CD14-positive monocyte (primary cell): Measurements from ENCODE around the gene PYDC2. TPM values are rescaled to one million over a fixed set of nuclear protein-coding genes. Genes with fewer than 3 reads are reported as not detected.

Source experiments
- DNase-seq, 3 donors: peaks; one replicate each; pipeline ENCODE4 v3.0.0-alpha.2; 2011 to 2022
- H2AFZ ChIP-seq: 2 replicates; pipeline ENCODE4 v1.6.0; 2012; ENCODE audit warnings: mild to moderate bottlenecking, low read depth, low read length, inconsistent platforms; ENCODE audit not compliant: insufficient read depth, poor library complexity, severe bottlenecking
- H3K27ac ChIP-seq, 2 donors: 1 replicate in 1 of 2; 2 replicates in 1 of 2; pipeline ENCODE4 v1.5.1; 2012 to 2013; ENCODE audit warnings: low read length in 2 of 2, control low read depth in 1 of 2, inconsistent platforms in 1 of 2, low read depth in 1 of 2, mild to moderate bottlenecking in 1 of 2
- H3K27me3 ChIP-seq, 2 donors: one replicate each; pipeline versions ENCODE4 v1.6.0 to v1.6.1; 2011 to 2013; ENCODE audit warnings: low read length in 2 of 2; ENCODE audit not compliant: control insufficient read depth in 2 of 2, insufficient read depth in 2 of 2
- H3K36me3 ChIP-seq, 2 donors: replicated peaks in 1 of 2; 1 replicate in 1 of 2; 2 replicates in 1 of 2; pipeline versions ENCODE4 v1.5.1 to v1.6.1; 2012 to 2013; ENCODE audit warnings: low read length in 2 of 2, control low read depth in 1 of 2, inconsistent platforms in 1 of 2, mild to moderate bottlenecking in 1 of 2; ENCODE audit not compliant: insufficient read depth in 2 of 2, control insufficient read depth in 1 of 2
- H3K4me1 ChIP-seq, 2 donors: 1 replicate in 1 of 2; 2 replicates in 1 of 2; pipeline versions ENCODE4 v1.5.1 to v1.6.1; 2012 to 2013; ENCODE audit warnings: low read length in 2 of 2, control low read depth in 1 of 2, inconsistent platforms in 1 of 2, mild to moderate bottlenecking in 1 of 2, moderate library complexity in 1 of 2; ENCODE audit not compliant: insufficient read depth in 2 of 2, control insufficient read depth in 1 of 2
- H3K4me2 ChIP-seq: replicated peaks from 2 replicates; pipeline ENCODE3; 2012; ENCODE audit warnings: low read length, moderate library complexity, mild to moderate bottlenecking; ENCODE audit not compliant: poor library complexity, severe bottlenecking; ENCODE audit errors: extremely low read depth
- H3K4me3 ChIP-seq, 3 experiments: fragments of 200-600 bp in 1 of 3; sonication (generic) in 1 of 3; replicated peaks in 1 of 3; 1 replicate in 2 of 3; 2 replicates in 1 of 3; pipeline ENCODE4 v1.5.1; 2011 to 2013; ENCODE audit warnings: low read length in 3 of 3, mild to moderate bottlenecking in 3 of 3, control low read depth in 2 of 3, low read depth in 2 of 3, inconsistent platforms in 1 of 3, moderate library complexity in 1 of 3
- H3K79me2 ChIP-seq: 2 replicates; pipeline ENCODE4 v1.6.0; 2012; ENCODE audit warnings: mild to moderate bottlenecking, control low read depth, inconsistent platforms, low read length, moderate library complexity; ENCODE audit not compliant: insufficient read depth
- H3K9ac ChIP-seq: 2 replicates; pipeline ENCODE4 v1.6.0; 2017; ENCODE audit warnings: low read length, mild to moderate bottlenecking; ENCODE audit not compliant: insufficient read depth, poor library complexity, severe bottlenecking
- H3K9me3 ChIP-seq, 2 donors: replicated peaks in 1 of 2; 1 replicate in 1 of 2; 2 replicates in 1 of 2; pipeline versions ENCODE4 v1.5.1 to v1.6.1; 2012 to 2013; ENCODE audit warnings: low read length in 2 of 2, control low read depth in 1 of 2; ENCODE audit not compliant: control insufficient read depth in 1 of 2, insufficient read depth in 1 of 2
- H4K20me1 ChIP-seq: 2 replicates; pipeline ENCODE4 v1.6.0; 2012; ENCODE audit warnings: mild to moderate bottlenecking, low read length, control low read depth, moderate library complexity; ENCODE audit not compliant: insufficient read depth
- H3K27ac Mint-ChIP-seq, 7 donors: one replicate each; pipeline ENCODE4 v1.8.0; 2020; ENCODE audit warnings: mild to moderate bottlenecking in 7 of 7, mixed read lengths in 7 of 7, moderate library complexity in 6 of 7, inconsistent platforms in 2 of 7
- H3K27me3 Mint-ChIP-seq, 3 donors: one replicate each; pipeline ENCODE4 v1.8.0; 2021 to 2022; ENCODE audit warnings: low read depth in 3 of 3, mild to moderate bottlenecking in 3 of 3, mixed read lengths in 3 of 3, moderate library complexity in 3 of 3, inconsistent platforms in 1 of 3
- H3K36me3 Mint-ChIP-seq, 2 donors: one replicate each; pipeline ENCODE4 v1.8.0; 2020; ENCODE audit warnings: mixed read lengths in 2 of 2, inconsistent platforms in 1 of 2, mild to moderate bottlenecking in 1 of 2
- H3K4me1 Mint-ChIP-seq: one replicate; pipeline ENCODE4 v1.8.0; 2020; ENCODE audit warnings: mild to moderate bottlenecking, mixed read lengths
- H3K4me3 Mint-ChIP-seq, 2 donors: one replicate each; pipeline ENCODE4 v1.8.0; 2020; ENCODE audit warnings: mild to moderate bottlenecking in 2 of 2, mixed read lengths in 2 of 2, moderate library complexity in 1 of 2
- H3K9me3 Mint-ChIP-seq, 7 donors: one replicate each; pipeline ENCODE4 v1.8.0; 2020 to 2022; ENCODE audit warnings: mixed read lengths in 7 of 7, mild to moderate bottlenecking in 6 of 7, moderate library complexity in 6 of 7, inconsistent platforms in 2 of 7
- CTCF ChIP-seq: fragments of 200-600 bp; IDR thresholded peaks from one replicate; pipeline ENCODE4 v1.8.0; 2022; ENCODE audit warnings: antibody characterized with exemption, mild to moderate bottlenecking
- WGBS: methylation state at CpG from one replicate; pipeline ENCODE4 v1.1.5; 2013; ENCODE audit warnings: missing lambda C conversion rate; ENCODE audit not compliant: insufficient coverage; 5-methylcytosine and 5-hydroxymethylcytosine counted together
- intact Hi-C, 2 donors: fragments of 100-400 bp; cut with micrococcal nuclease; formaldehyde crosslinking; loops; one replicate each; pipeline versions ENCODE4 v1.15.0 to v1.15.1; 2023
- polyA plus RNA-seq, 3 donors: library from polyadenylated mRNA; depleted of rRNA in 1 of 3; unstranded in 2 of 3; stranded (reverse) in 1 of 3; fragments of 300-500 nt in 2 of 3; fragments of >200 nt in 1 of 3; fragmentation: Illumina TruSeq in 2 of 3; gene quantifications; 1 replicate in 2 of 3; 2 replicates in 1 of 3; pipeline ENCODE4 v1.2.3, GENCODE V29; 2012 to 2021

The PYDC2 gene
- polyA plus RNA-seq, 3 donors, result not detected

- no CpG with 5 or more reads among the region's 2 CpGs for WGBS
- H3K9me3 ChIP-seq, result no peaks in the 10 kb centered on the region
- no peaks in the 10 kb centered on the region for H3K36me3 ChIP-seq
- Mint-ChIP-seq H3K27me3 (no peaks in the 10 kb centered on the region), H3K9me3 (peaks cover 0 to 2% (median 0%) of the 10 kb centered on the region in 7 donors), H3K4me1 (no peaks in the 10 kb centered on the region), H3K4me3 (no peak overlapping the region), H3K36me3 (no peaks in the 10 kb centered on the region), H3K27ac (peak overlapping the region in 1 of 7 donors; percentile 21)
- H3K27me3 ChIP-seq, result no peaks in the 10 kb centered on the region
- no peak for TF ChIP-seq CTCF
- no peaks in the 10 kb centered on the region for H4K20me1 ChIP-seq
- H3K4me3 ChIP-seq, result no peak overlapping the region
- H3K27ac ChIP-seq, result no peak overlapping the region
- no peak for DNase-seq
- H3K4me1 ChIP-seq, result no peaks in the 10 kb centered on the region
- intact Hi-C loops, result no loop called here
- H3K4me2 ChIP-seq, result no peak overlapping the region
- no peak overlapping the region for H2AFZ ChIP-seq
- no peaks in the 10 kb centered on the region for H3K79me2 ChIP-seq
- no peak overlapping the region for H3K9ac ChIP-seq
Measured at GRCh38 chr3:191438150-191438814, 22.7 kb upstream of the PYDC2 start.

GRCh38 chr3:191440532-191440931, 20.4 kb upstream of the PYDC2 start:
- no peaks in the 10 kb centered on the region for H3K27me3 ChIP-seq
- no peaks in the 10 kb centered on the region for H3K27me3 Mint-ChIP-seq
- H3K27ac Mint-ChIP-seq, result no peak overlapping the region
- no peak overlapping the region for H2AFZ ChIP-seq
- WGBS, result 93% methylated on average over 2 of the region's 4 CpGs
- H3K36me3 Mint-ChIP-seq, result no peaks in the 10 kb centered on the region
- H3K9me3 Mint-ChIP-seq, result peaks cover 0 to 2% (median 0%) of the 10 kb centered on the region in 7 donors
- no peak overlapping the region for H3K4me3 Mint-ChIP-seq
- DNase-seq, result no peak
- no peaks in the 10 kb centered on the region for H3K79me2 ChIP-seq
- H3K27ac ChIP-seq, result no peak overlapping the region
- H3K4me1 Mint-ChIP-seq, result no peaks in the 10 kb centered on the region
- no peaks in the 10 kb centered on the region for H3K9me3 ChIP-seq
- no peak overlapping the region for H3K4me2 ChIP-seq
- no peak for TF ChIP-seq CTCF
- H3K9ac ChIP-seq, result no peak overlapping the region
- H3K4me1 ChIP-seq, result no peaks in the 10 kb centered on the region
- H4K20me1 ChIP-seq, result no peaks in the 10 kb centered on the region
- intact Hi-C loops, result no loop called here
- H3K4me3 ChIP-seq, result no peak overlapping the region
- no peaks in the 10 kb centered on the region for H3K36me3 ChIP-seq
